ENCODE data around the gene SKI. TPM values are rescaled to one million over a fixed set of nuclear protein-coding genes. Genes with fewer than 3 reads are reported as not detected.

The SKI gene
- total RNA-seq, 2 experiments from 2014 or later, result 286 to 324 TPM

- DNase-seq (peak in 1 of 14 experiments; percentile 29), ATAC-seq (ENCODE audit: poor library complexity) (no peak)
- POLR2A ChIA-PET, result interaction anchor here (0.6 to 9.7 kb wide), 4 partner anchors 20 to 64 kb away, joined by 3 to 197 read pairs (median 62); no protein-coding TSS in a partner anchor
- TF ChIP-seq CTCF (IDR thresholded peaks at IDR 0.05), result no peak
- Histone ChIP-seq H3K27ac (ENCODE audit: low read depth in 1 of 2, low read length in 2 of 2) (peak overlapping the region; percentile 80 to 92), H3K4me1 (ENCODE audit: insufficient read depth, low read length) (peaks cover 99% of the 10 kb centered on the region), H3K27me3 (ENCODE audit: control insufficient read depth in 1 of 2, insufficient read depth in 2 of 2, low read length in 2 of 2) (no peaks in the 10 kb centered on the region), H3K9me3 (ENCODE audit: control insufficient read depth in 1 of 2, insufficient read depth in 1 of 2, low read length in 2 of 2) (no peaks in the 10 kb centered on the region), H3K36me3 (ENCODE audit: insufficient read depth, low read length) (peaks cover 12% of the 10 kb centered on the region), H3K4me3 (ENCODE audit: low read length) (no peak overlapping the region)
- CTCF ChIA-PET, result interaction anchor here (1.1 to 1.3 kb wide), 2 partner anchors 32 to 350 kb away, joined by 3 read pairs; partner anchors contain the start of gene PRXL2B
- Mint-ChIP-seq H3K9me3 (no peaks in the 10 kb centered on the region), H3K36me3 (ENCODE audit: low read depth) (peaks cover 79% of the 10 kb centered on the region), H3K4me3 (peak overlapping the region; percentile 99), H3K27ac (peak overlapping the region; percentile 100), H3K4me1 (ENCODE audit: low read depth) (peaks cover 83% of the 10 kb centered on the region), H3K27me3 (peaks cover 20% of the 10 kb centered on the region)
- intact Hi-C loops (cut with DNase I, micrococcal nuclease), result loop anchor here in 1 of 2 experiments (2.0 kb wide), 1 partner anchor 19 kb away; no protein-coding TSS in a partner anchor
Observed at GRCh38 chr1:2235300-2235998, 7.3 kb downstream of the SKI start.

- H3K9me3 Mint-ChIP-seq, result no peaks in the 10 kb centered on the region
- peak overlapping the region; percentile 29 to 64 for H3K27ac ChIP-seq (ENCODE audit: low read depth in 1 of 2, low read length in 2 of 2)
- ChIA-PET CTCF (no interaction called here), POLR2A (interaction anchor here (0.9 to 3.4 kb wide), 4 partner anchors 7 to 64 kb away, joined by 4 to 28 read pairs (median 6); no protein-coding TSS in a partner anchor)
- H3K27ac Mint-ChIP-seq, result peak overlapping the region; percentile 100
- H3K27me3 Mint-ChIP-seq, result peaks cover 6% of the 10 kb centered on the region
- TF ChIP-seq CTCF (IDR thresholded peaks at IDR 0.05), result no peak
- H3K4me1 Mint-ChIP-seq (ENCODE audit: low read depth), result peaks cover 83% of the 10 kb centered on the region
- H3K36me3 ChIP-seq (ENCODE audit: insufficient read depth, low read length), result peaks cover 23% of the 10 kb centered on the region
- peak overlapping the region; percentile 27 for H3K4me3 ChIP-seq (ENCODE audit: low read length)
- DNase-seq, result peak in 12 of 14 experiments; percentile 56 to 88 (median 66)
- intact Hi-C loops (cut with DNase I, micrococcal nuclease), result no loop called here
- H3K4me3 Mint-ChIP-seq, result peak overlapping the region; percentile 99
- H3K27me3 ChIP-seq (ENCODE audit: control insufficient read depth in 1 of 2, insufficient read depth in 2 of 2, low read length in 2 of 2), result no peaks in the 10 kb centered on the region
- H3K36me3 Mint-ChIP-seq (ENCODE audit: low read depth), result peaks cover 79% of the 10 kb centered on the region
- peak; percentile 18 for ATAC-seq (ENCODE audit: poor library complexity)
- H3K9me3 ChIP-seq (ENCODE audit: control insufficient read depth in 1 of 2, insufficient read depth in 1 of 2, low read length in 2 of 2), result no peaks in the 10 kb centered on the region
- peaks cover 100% of the 10 kb centered on the region for H3K4me1 ChIP-seq (ENCODE audit: insufficient read depth, low read length)
Observed at GRCh38 chr1:2236695-2237677, 8.9 kb downstream of the SKI start.

- Mint-ChIP-seq H3K4me1 (ENCODE audit: low read depth) (peaks cover 86% of the 10 kb centered on the region), H3K27me3 (peaks cover 4% of the 10 kb centered on the region), H3K27ac (peak overlapping the region; percentile 100), H3K36me3 (ENCODE audit: low read depth) (peaks cover 81% of the 10 kb centered on the region), H3K4me3 (peak overlapping the region; percentile 99), H3K9me3 (no peaks in the 10 kb centered on the region)
- Histone ChIP-seq H3K27me3 (ENCODE audit: control insufficient read depth in 1 of 2, insufficient read depth in 2 of 2, low read length in 2 of 2) (no peaks in the 10 kb centered on the region), H3K9me3 (ENCODE audit: control insufficient read depth in 1 of 2, insufficient read depth in 1 of 2, low read length in 2 of 2) (no peaks in the 10 kb centered on the region), H3K4me3 (ENCODE audit: low read length) (peak overlapping the region; percentile 27), H3K4me1 (ENCODE audit: insufficient read depth, low read length) (peaks cover 100% of the 10 kb centered on the region), H3K36me3 (ENCODE audit: insufficient read depth, low read length) (peaks cover 31% of the 10 kb centered on the region), H3K27ac (ENCODE audit: low read depth in 1 of 2, low read length in 2 of 2) (peak overlapping the region in 1 of 2 donors; percentile 64)
- intact Hi-C loops (cut with DNase I, micrococcal nuclease), result no loop called here
- ATAC-seq (ENCODE audit: poor library complexity), result no peak
- ChIA-PET POLR2A (interaction anchor here (0.9 to 3.4 kb wide), 3 partner anchors 8 to 63 kb away, joined by 4 to 28 read pairs (median 7); no protein-coding TSS in a partner anchor), CTCF (no interaction called here)
- no peak for TF ChIP-seq CTCF (IDR thresholded peaks at IDR 0.05)
- DNase-seq, result peak in 2 of 14 experiments; percentile 14 to 49
Observed at GRCh38 chr1:2237773-2238172, 9.7 kb downstream of the SKI start.

Data from CD4-positive, alpha-beta T cell (primary cell).